Urinary bladder (tissue), 4 donors: ENCODE measurements around the gene CEP55. TPM values are rescaled to one million over a fixed set of nuclear protein-coding genes. Genes with fewer than 3 reads are reported as not detected.

Experiments used
- DNase-seq: peaks from one replicate; pipeline ENCODE4 v3.0.0-alpha.2; 2015; ENCODE audit errors: extremely low spot score
- H3K27ac ChIP-seq: one replicate; pipeline ENCODE4 v1.5.1; 2013; ENCODE audit warnings: low read depth, mild to moderate bottlenecking, moderate library complexity
- H3K36me3 ChIP-seq: one replicate; pipeline ENCODE4 v1.6.1; 2013; ENCODE audit warnings: mild to moderate bottlenecking, moderate library complexity; ENCODE audit not compliant: insufficient read depth
- H3K4me1 ChIP-seq: one replicate; pipeline ENCODE4 v1.6.1; 2013; ENCODE audit warnings: mild to moderate bottlenecking, moderate library complexity; ENCODE audit not compliant: insufficient read depth
- H3K4me3 ChIP-seq: one replicate; pipeline ENCODE4 v1.5.1; 2013; ENCODE audit warnings: low read depth, low read length
- WGBS: extraction: QIAGEN DNeasy Blood & Tissue Kit; methylation state at CpG from one replicate; pipeline ENCODE4 v1.1.7; 2013; 5-methylcytosine and 5-hydroxymethylcytosine counted together
- polyA plus RNA-seq: library from polyadenylated mRNA; stranded (reverse); fragments of 200-250 nt; gene quantifications from one replicate; pipeline ENCODE4 v1.2.3, GENCODE V29; 2013
- total RNA-seq: library from RNA; depleted of rRNA; stranded (reverse); fragments of >200 nt; gene quantifications from one replicate; pipeline ENCODE4 v1.2.3, GENCODE V29; 2014
- donor health status: healthy with polysubstance abuse.
- donor health status: healthy.

The CEP55 gene
- total and polyA plus RNA-seq, 2 donors, result 0.48 to 23.6 TPM

- no peaks in the 10 kb centered on the region for H3K36me3 ChIP-seq
- WGBS, result 85% methylated on average over 2 of the region's 2 CpGs
- H3K27ac ChIP-seq, result no peak overlapping the region
- no peaks in the 10 kb centered on the region for H3K4me1 ChIP-seq
- DNase-seq, result no peak
- no peak overlapping the region for H3K4me3 ChIP-seq
Measured at GRCh38 chr10:93476756-93477155, 19.7 kb upstream of the CEP55 start.

DNA sequence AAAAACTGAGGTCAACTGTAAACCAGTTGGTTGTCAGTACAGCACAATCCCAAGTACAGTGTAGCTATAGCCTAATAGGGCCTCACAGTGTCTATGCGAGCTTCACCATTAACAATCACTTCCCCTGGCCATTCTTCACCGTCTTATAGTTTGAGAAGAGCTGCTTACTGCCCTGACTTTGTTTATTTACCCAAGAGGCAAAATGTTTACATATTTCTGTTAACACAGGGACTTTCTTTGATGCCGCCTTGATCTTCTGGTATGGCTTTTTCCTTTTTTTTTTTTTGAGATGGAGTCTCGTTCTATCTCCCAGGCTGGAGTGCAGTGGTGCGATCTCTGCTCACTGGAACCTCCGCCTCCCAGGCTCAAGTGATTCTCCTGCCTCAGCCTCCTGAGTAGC is 17.5 kb upstream of the CEP55 start:
- DNase-seq, result no peak
- H3K4me3 ChIP-seq, result no peak overlapping the region

DNA sequence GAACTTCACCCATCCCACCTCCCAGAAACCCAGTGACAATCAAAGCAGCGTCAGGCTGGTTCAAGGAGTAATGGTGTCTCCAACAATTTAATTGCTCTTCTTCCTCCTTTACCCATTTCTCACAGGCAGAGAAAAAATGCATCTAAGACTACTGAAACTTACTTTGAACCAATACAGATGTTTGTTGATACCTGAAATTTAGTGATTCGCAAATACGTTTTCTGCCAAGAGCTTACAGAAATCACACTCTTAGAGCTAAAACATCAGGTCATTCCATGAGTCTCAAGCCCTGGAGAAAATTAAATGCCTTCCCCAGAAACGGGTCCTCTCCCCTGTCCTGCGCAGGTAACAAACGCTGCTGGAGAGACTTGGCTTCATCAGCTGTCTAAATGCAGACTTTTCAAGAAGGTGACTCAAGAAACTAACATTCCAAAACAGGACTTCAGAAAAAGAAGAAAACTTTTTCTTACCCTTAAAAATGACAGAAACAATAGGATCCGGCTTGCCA is 14.7 kb upstream of the CEP55 start:
- Histone ChIP-seq H3K36me3 (no peaks in the 10 kb centered on the region), H3K4me1 (no peaks in the 10 kb centered on the region), H3K27ac (peak overlapping the region; percentile 86), H3K4me3 (peak overlapping the region; percentile 49)
- 7% methylated on average over 7 of the region's 7 CpGs for WGBS
- DNase-seq, result no peak

More for the DNA sequence above, 17.5 kb upstream of the CEP55 start:
- no peaks in the 10 kb centered on the region for H3K4me1 ChIP-seq
- H3K36me3 ChIP-seq, result no peaks in the 10 kb centered on the region
- 66% methylated on average over 6 of the region's 6 CpGs for WGBS
- H3K27ac ChIP-seq, result no peak overlapping the region

DNA sequence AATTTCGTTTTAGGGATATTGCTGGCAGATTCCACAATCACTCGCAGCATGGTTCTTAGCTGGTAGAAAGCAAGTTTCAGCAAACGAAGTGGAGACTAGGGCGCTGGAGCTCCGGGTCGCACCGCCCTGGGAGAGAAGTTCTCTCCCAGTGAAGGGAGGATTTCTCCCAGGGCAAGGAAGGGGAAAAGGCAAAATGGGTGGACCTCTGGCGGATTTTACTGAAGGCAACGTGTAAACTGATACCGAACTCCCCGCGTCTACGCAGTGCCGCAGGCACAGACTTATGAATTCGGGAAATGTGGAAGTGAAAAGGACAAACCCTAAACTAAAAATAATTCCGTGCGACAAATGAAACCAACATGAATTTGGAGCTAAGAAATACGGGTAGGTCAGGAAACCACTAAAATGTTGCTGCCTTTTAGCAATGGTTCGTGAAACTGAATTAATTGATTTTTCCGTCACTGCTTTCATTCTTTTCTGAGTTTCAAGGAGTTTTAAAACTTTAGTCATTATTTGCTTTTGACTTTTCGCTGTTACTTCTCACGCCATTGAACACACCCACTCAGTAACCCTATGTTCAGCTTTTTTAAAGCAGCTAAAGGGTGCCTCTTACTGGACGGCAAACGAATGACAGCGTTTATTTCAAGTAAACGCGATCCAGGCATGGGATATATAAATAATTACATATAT is 14.1 kb upstream of the CEP55 start, which contains the start of gene MYOF:
MYOF (minus strand) TSS at position 190 of the 690 bp plus-strand sequence; CDS start at position 50, 140 bp downstream.
- under 1% methylated on average over 27 of the region's 27 CpGs for WGBS
- Histone ChIP-seq H3K4me3 (peak within 1 kb of the TSS; percentile 49), H3K4me1 (no peaks in the 10 kb centered on the region), H3K36me3 (no peaks in the 10 kb centered on the region), H3K27ac (peak within 1 kb of the TSS; percentile 86)
- DNase-seq, result no peak

DNA sequence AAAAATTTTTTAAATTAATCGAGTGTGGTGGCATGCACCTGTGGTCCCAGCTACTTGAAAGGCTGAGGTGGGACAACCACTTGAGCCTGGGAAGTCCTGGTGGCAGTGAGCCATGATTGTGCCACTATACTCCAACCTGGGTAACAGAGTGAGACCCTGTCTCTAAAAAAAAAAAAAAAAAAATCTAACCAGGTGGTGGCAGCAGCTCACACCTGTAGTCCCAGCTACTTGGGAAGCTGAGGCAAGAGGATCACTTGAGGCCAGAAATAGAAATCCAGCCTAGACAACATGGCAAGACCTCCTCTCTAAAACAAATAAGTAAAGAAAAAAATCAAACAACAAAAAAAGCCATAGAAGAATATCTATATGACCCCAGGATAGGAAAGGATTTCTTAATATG is 10.7 kb upstream of the CEP55 start:
- no peaks in the 10 kb centered on the region for H3K4me1 ChIP-seq
- H3K27ac ChIP-seq, result no peak overlapping the region
- 46% methylated on average over 1 of the region's 1 CpG for WGBS
- no peaks in the 10 kb centered on the region for H3K36me3 ChIP-seq
- DNase-seq, result no peak
- H3K4me3 ChIP-seq, result no peak overlapping the region

DNA sequence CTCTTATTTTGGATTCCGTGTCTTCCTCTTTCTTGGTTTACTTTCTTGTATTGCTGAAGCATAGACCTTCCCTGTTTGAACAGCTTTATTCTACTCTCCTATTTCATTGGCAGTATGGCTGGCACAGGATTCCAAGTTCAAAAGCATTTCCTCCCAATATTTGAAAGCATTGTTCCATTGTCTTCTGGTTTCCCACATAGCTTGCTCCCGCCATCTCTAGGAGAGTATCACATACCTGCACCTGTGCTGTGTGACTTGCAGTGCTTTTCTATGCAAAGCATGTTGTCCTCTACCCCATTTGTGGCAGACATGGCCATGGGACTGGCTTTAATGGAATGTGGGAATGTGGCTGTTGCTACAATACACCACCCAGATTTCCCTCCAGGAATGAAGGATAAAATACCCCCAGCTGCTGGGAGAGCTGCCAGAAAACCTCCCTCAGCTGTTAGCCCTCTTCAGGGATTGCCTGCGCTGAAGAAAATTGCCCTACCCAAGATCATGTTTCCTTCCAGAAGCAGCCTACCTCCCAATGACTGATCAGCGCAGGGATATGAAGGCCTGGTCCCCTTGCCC is 7.4 kb upstream of the CEP55 start:
- Histone ChIP-seq H3K27ac (no peak overlapping the region), H3K4me3 (no peak overlapping the region), H3K36me3 (no peaks in the 10 kb centered on the region), H3K4me1 (no peaks in the 10 kb centered on the region)
- no peak for DNase-seq
- WGBS, result 88% methylated on average over 4 of the region's 4 CpGs

DNA sequence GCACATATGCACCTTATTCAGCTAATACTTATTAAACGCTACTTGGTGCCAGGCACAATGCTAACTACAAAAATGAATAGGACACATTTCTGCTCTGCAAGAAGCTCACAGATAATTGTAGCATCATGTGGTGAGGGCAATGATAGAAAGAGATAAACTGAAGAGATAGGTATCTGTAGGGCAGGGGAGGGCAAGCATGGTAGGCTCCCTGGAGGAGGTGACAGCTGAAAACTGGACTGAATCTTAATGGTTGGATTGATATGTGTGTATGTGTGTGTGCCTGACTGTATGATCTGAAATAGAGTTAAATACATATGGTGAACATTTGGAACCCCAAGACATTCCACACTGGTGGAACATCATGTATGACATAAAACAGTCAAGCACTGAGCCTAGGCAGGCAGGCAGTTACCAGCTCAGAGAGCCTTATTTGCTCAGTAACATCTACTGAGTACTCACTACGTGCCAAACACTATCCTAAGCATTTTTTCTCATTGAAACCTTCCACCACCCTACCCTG is 4.8 kb upstream of the CEP55 start:
- no peak overlapping the region for H3K27ac ChIP-seq
- WGBS, result 74% methylated on average over 2 of the region's 2 CpGs
- H3K4me1 ChIP-seq, result no peaks in the 10 kb centered on the region
- H3K36me3 ChIP-seq, result no peaks in the 10 kb centered on the region
- no peak overlapping the region for H3K4me3 ChIP-seq
- no peak for DNase-seq

- Histone ChIP-seq H3K36me3 (no peaks in the 10 kb centered on the region), H3K27ac (no peak overlapping the region), H3K4me1 (no peaks in the 10 kb centered on the region), H3K4me3 (no peak overlapping the region)
- 87% methylated on average over 3 of the region's 3 CpGs for WGBS
- DNase-seq, result no peak
Measured at GRCh38 chr10:93493162-93493561, 3.2 kb upstream of the CEP55 start.

DNA sequence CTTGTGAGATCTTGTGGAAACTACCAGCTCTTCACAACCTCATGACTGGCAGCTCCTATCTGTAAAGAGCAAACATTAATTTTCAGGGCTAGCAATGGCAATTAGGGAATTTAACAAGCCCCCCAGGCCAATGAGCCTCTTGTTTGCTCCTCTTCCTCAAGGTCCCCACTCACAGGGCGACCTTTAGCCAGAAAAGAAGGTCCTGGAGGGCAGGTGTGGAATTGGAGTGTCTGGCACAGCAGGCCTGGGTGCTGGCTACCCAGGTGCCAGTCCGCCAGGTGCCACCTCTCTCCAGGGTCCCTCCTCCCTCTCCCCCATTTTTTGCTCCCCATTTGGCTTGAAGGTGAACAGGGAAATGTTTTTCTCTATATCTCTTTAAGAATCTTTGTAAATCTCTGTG is 1.9 kb upstream of the CEP55 start:
- DNase-seq, result no peak
- H3K27ac ChIP-seq, result no peak overlapping the region
- no peak overlapping the region for H3K4me3 ChIP-seq
- no peaks in the 10 kb centered on the region for H3K36me3 ChIP-seq
- H3K4me1 ChIP-seq, result no peaks in the 10 kb centered on the region
- 93% methylated on average over 2 of the region's 2 CpGs for WGBS

GRCh38 chr10:93495654-93496321 is 624 bp upstream of the CEP55 start:
- Histone ChIP-seq H3K27ac (peak overlapping the region; percentile 52), H3K36me3 (no peaks in the 10 kb centered on the region), H3K4me3 (peak overlapping the region; percentile 61), H3K4me1 (no peaks in the 10 kb centered on the region)
- under 1% methylated on average over 28 of the region's 28 CpGs for WGBS
- DNase-seq, result no peak

DNA sequence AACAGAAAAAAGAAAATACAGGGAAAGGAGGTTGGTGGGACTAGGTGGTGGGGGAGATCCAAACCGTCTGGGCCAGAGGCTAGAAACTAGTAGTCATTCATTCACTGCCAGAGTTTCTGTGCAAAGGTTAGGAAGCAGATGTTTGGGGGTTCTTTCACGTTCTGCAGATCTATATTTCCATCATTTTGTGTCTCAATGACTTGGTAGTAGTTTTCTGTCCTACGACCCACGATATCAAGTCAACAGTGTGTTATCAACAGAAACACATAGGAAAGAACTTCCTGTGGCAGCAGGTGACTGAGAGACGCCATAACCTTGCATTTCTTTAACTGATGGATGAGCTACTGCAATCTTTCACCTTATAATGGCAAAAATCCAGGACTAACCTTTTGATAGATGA is 1.8 kb downstream of the CEP55 start:
- Histone ChIP-seq H3K4me3 (no peak overlapping the region), H3K27ac (no peak overlapping the region), H3K36me3 (no peaks in the 10 kb centered on the region), H3K4me1 (no peaks in the 10 kb centered on the region)
- DNase-seq, result no peak
- 68% methylated on average over 5 of the region's 5 CpGs for WGBS

DNA sequence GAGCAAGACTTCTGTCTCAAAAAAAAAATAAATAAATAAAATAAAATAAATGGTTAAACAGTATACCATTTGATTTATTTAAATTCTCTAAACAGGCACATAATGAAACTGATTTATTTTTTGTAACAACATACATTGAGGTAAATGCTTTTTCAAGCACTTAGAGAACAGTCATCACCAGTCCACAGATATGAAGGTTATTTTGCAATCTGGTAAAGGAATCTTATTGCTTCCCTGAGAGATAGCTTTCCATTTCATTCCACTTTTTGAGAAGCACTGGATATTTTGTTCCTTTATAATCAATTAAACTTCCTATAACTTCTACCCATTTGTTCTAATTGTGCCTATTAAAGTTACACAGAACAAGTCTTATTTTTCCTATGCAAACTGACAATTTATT is 5.2 kb downstream of the CEP55 start:
- H3K36me3 ChIP-seq, result no peaks in the 10 kb centered on the region
- no peak for DNase-seq

DNA sequence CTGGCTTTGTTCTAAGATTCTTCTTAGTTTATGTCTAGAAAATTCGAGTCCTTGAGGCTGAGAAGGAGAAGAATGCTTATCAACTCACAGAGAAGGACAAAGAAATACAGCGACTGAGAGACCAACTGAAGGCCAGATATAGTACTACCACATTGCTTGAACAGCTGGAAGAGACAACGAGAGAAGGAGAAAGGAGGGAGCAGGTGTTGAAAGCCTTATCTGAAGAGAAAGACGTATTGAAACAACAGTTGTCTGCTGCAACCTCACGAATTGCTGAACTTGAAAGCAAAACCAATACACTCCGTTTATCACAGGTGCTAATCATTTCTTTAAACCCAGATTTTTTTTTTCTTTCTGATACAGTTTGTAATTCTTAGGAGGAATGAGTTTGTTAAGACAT is 6.7 kb downstream of the CEP55 start:
- 40% methylated on average over 6 of the region's 6 CpGs for WGBS
- no peaks in the 10 kb centered on the region for H3K4me1 ChIP-seq
- no peak overlapping the region for H3K4me3 ChIP-seq
- no peak for DNase-seq
- H3K36me3 ChIP-seq, result no peaks in the 10 kb centered on the region
- H3K27ac ChIP-seq, result no peak overlapping the region

More for the DNA sequence above, 5.2 kb downstream of the CEP55 start:
- Histone ChIP-seq H3K4me3 (no peak overlapping the region), H3K4me1 (no peaks in the 10 kb centered on the region), H3K27ac (no peak overlapping the region)

GRCh38 chr10:93505075-93505474 is 8.7 kb downstream of the CEP55 start:
- Histone ChIP-seq H3K4me3 (no peak overlapping the region), H3K4me1 (no peaks in the 10 kb centered on the region), H3K36me3 (no peaks in the 10 kb centered on the region), H3K27ac (no peak overlapping the region)
- 94% methylated on average over 2 of the region's 2 CpGs for WGBS
- no peak for DNase-seq
